DMS53 treated with DMSO at 0.1 percent for 48 hours (cell line): ENCODE data around the gene TSHZ2.
"Not testable (repeated sequence)": the region's sequence is repeated elsewhere in the genome, so short reads cannot be mapped to it uniquely, and the experiment has no call there.

ENCODE experiments used
- DNase-seq: peaks from one replicate; lab custom pipeline; 2025; ENCODE audit not compliant: unreplicated experiment; lab: John Stamatoyannopoulos, UW

Gene TSHZ2

GRCh38 chr20:53488775-53489272 is 516.7 kb downstream of the TSHZ2 start:
- no peak for DNase-seq

GRCh38 chr20:53489528-53489927 is 517.4 kb downstream of the TSHZ2 start:
- no peak for DNase-seq

GRCh38 chr20:53490620-53491019 is 518.5 kb downstream of the TSHZ2 start:
- DNase-seq: no peak

GRCh38 chr20:53491462-53491861 is 519.3 kb downstream of the TSHZ2 start:
- no peak for DNase-seq

- DNase-seq: no peak
Observed at GRCh38 chr20:53492212-53492611, 520.1 kb downstream of the TSHZ2 start.

GRCh38 chr20:53493311-53493857 is 521.2 kb downstream of the TSHZ2 start:
- DNase-seq: no peak

- DNase-seq: no peak
Observed at GRCh38 chr20:53494753-53495152, 522.6 kb downstream of the TSHZ2 start.

GRCh38 chr20:53495398-53496092 is 523.4 kb downstream of the TSHZ2 start:
- no peak for DNase-seq

- DNase-seq: no peak
Observed at GRCh38 chr20:53497246-53497645, 525.1 kb downstream of the TSHZ2 start.

- no peak for DNase-seq
Observed at GRCh38 chr20:53498341-53498740, 526.2 kb downstream of the TSHZ2 start.

GRCh38 chr20:53500651-53501050 is 528.5 kb downstream of the TSHZ2 start:
- no peak for DNase-seq

- no peak for DNase-seq
Observed at GRCh38 chr20:53502820-53503219, 530.7 kb downstream of the TSHZ2 start.

GRCh38 chr20:53503517-53503919 is 531.4 kb downstream of the TSHZ2 start:
- no peak for DNase-seq

- DNase-seq: not testable (repeated sequence)
Observed at GRCh38 chr20:53504106-53504505, 531.9 kb downstream of the TSHZ2 start.

- no peak for DNase-seq
Observed at GRCh38 chr20:53510262-53510661, 538.1 kb downstream of the TSHZ2 start.

GRCh38 chr20:53510704-53511103 is 538.5 kb downstream of the TSHZ2 start:
- no peak for DNase-seq

GRCh38 chr20:53512076-53512475 is 539.9 kb downstream of the TSHZ2 start:
- no peak for DNase-seq

GRCh38 chr20:53513168-53513488 is 541.0 kb downstream of the TSHZ2 start:
- no peak for DNase-seq

GRCh38 chr20:53513489-53514298 is 541.5 kb downstream of the TSHZ2 start:
- DNase-seq: no peak

GRCh38 chr20:53515749-53516148 is 543.6 kb downstream of the TSHZ2 start:
- DNase-seq: no peak

GRCh38 chr20:53517146-53517545 is 545.0 kb downstream of the TSHZ2 start:
- DNase-seq: no peak

- not testable (repeated sequence) for DNase-seq
Observed at GRCh38 chr20:53521421-53521820, 549.3 kb downstream of the TSHZ2 start.
